MM.1S (cell line): ENCODE measurements around the gene MIEF1.

Source experiments
- DNase-seq: peaks from one replicate; pipeline ENCODE4 v3.0.0-alpha.2; 2015
- H2AFZ ChIP-seq: fragments of 300-600 bp; sonication (generic); 2 replicates; pipeline ENCODE4 v1.6.0; 2016; ENCODE audit warnings: antibody characterized with exemption, low read length
- H3F3A ChIP-seq: fragments of 300-600 bp; sonication (generic); 2 replicates; pipeline ENCODE4 v1.6.1; 2016; ENCODE audit warnings: mild to moderate bottlenecking, antibody characterized with exemption, low read length, moderate library complexity, mixed read lengths; ENCODE audit not compliant: insufficient read depth
- H3K27ac ChIP-seq: fragments of 300-600 bp; sonication (generic); 2 replicates; pipeline ENCODE4 v1.5.1; 2016; ENCODE audit warnings: mild to moderate bottlenecking, low read length
- H3K27me3 ChIP-seq: fragments of 300-600 bp; sonication (generic); replicated peaks from 2 replicates; pipeline ENCODE4 v1.6.0; 2016; ENCODE audit warnings: low read length; ENCODE audit not compliant: insufficient read depth
- H3K36me3 ChIP-seq: fragments of 300-600 bp; sonication (generic); replicated peaks from 2 replicates; pipeline ENCODE4 v1.6.1; 2016; ENCODE audit warnings: mild to moderate bottlenecking, low read length, mixed read lengths; ENCODE audit not compliant: insufficient read depth
- H3K4me1 ChIP-seq: fragments of 300-600 bp; sonication (generic); 2 replicates; pipeline ENCODE4 v1.6.1; 2016; ENCODE audit warnings: low read length, mixed read lengths
- H3K4me2 ChIP-seq: fragments of 300-600 bp; sonication (generic); 2 replicates; pipeline ENCODE4 v1.6.0; 2016; ENCODE audit warnings: low read depth, low read length
- H3K4me3 ChIP-seq: fragments of 300-600 bp; sonication (generic); 2 replicates; pipeline ENCODE4 v1.5.1; 2016; ENCODE audit warnings: low read length, mixed read lengths
- H3K79me2 ChIP-seq: fragments of 300-600 bp; sonication (generic); 2 replicates; pipeline ENCODE4 v1.6.1; 2016; ENCODE audit warnings: mixed run types, low read length, mixed read lengths
- H3K9ac ChIP-seq: fragments of 300-600 bp; sonication (generic); 2 replicates; pipeline ENCODE4 v1.6.1; 2016; ENCODE audit warnings: low read length, mixed read lengths
- H3K9me2 ChIP-seq: fragments of 300-600 bp; sonication (generic); replicated peaks from 2 replicates; pipeline ENCODE4 v1.6.1; 2016; ENCODE audit warnings: mild to moderate bottlenecking, low read length, mixed read lengths; ENCODE audit not compliant: insufficient read depth
- H3K9me3 ChIP-seq: fragments of 300-600 bp; sonication (generic); replicated peaks from 2 replicates; pipeline ENCODE4 v1.6.1; 2016; ENCODE audit warnings: mild to moderate bottlenecking, low read length, mixed read lengths; ENCODE audit not compliant: insufficient read depth
- H4K20me1 ChIP-seq: fragments of 300-600 bp; sonication (generic); 2 replicates; pipeline ENCODE4 v1.6.1; 2016; ENCODE audit warnings: mild to moderate bottlenecking, low read length, moderate library complexity, mixed read lengths; ENCODE audit not compliant: insufficient read depth
- CTCF ChIP-seq: fragments of 300-600 bp; sonication (generic); IDR thresholded peaks from 2 replicates; pipeline ENCODE4 v1.5.1; 2016; ENCODE audit warnings: antibody characterized with exemption, low read length, mixed read lengths
- EZH2 ChIP-seq: fragments of 300-600 bp; sonication (generic); optimal IDR thresholded peaks from 2 replicates; pipeline ENCODE3; 2017; ENCODE audit warnings: low read depth, mild to moderate bottlenecking, antibody characterized with exemption, low read length, mixed read lengths
- EZH2phosphoT487 ChIP-seq: fragments of 300-600 bp; sonication (generic); IDR thresholded peaks from 2 replicates; pipeline ENCODE4 v1.6.1; 2018; ENCODE audit warnings: antibody characterized with exemption, low read length

MIEF1 gene

GRCh38 chr22:39546889-39547586 is 44.9 kb downstream of the MIEF1 start:
- Histone ChIP-seq H4K20me1 (no peaks in the 10 kb centered on the region), H3K27ac (no peak overlapping the region), H3K4me2 (peak overlapping the region; percentile 15; the same call in 1 of the 2 replicates), H3K9ac (no peak overlapping the region), H3K79me2 (no peaks in the 10 kb centered on the region), H3K4me3 (no peak overlapping the region), H3K27me3 (peaks cover 22% of the 10 kb centered on the region), H3K9me2 (no peaks in the 10 kb centered on the region), H3F3A (0 out of 2 replicates have a peak, but pooled peaks cover 4% of the 10 kb centered on the region), H3K4me1 (0 out of 2 replicates have a peak, but pooled peaks cover 5% of the 10 kb centered on the region), H3K36me3 (no peaks in the 10 kb centered on the region), H3K9me3 (no peaks in the 10 kb centered on the region), H2AFZ (no peak overlapping the region)
- DNase-seq, result no peak
- TF ChIP-seq EZH2phosphoT487 (no peak), EZH2 (no peak), CTCF (no peak)

GRCh38 chr22:39547587-39547947 is 45.5 kb downstream of the MIEF1 start:
- H3K27me3 ChIP-seq, result peaks cover 28% of the 10 kb centered on the region
- no peaks in the 10 kb centered on the region for H3K79me2 ChIP-seq
- H3K9me2 ChIP-seq, result no peaks in the 10 kb centered on the region
- H3K9me3 ChIP-seq, result no peaks in the 10 kb centered on the region
- H2AFZ ChIP-seq, result no peak overlapping the region
- no peak overlapping the region for H3K27ac ChIP-seq
- TF ChIP-seq EZH2 (no peak), EZH2phosphoT487 (no peak), CTCF (no peak)
- H3F3A ChIP-seq, result 0 out of 2 replicates have a peak, but pooled peaks cover 4% of the 10 kb centered on the region
- H3K36me3 ChIP-seq, result no peaks in the 10 kb centered on the region
- H3K4me1 ChIP-seq, result 0 out of 2 replicates have a peak, but pooled peaks cover 5% of the 10 kb centered on the region
- no peak overlapping the region for H3K4me2 ChIP-seq
- no peak overlapping the region for H3K9ac ChIP-seq
- no peak for DNase-seq
- no peak overlapping the region for H3K4me3 ChIP-seq
- no peaks in the 10 kb centered on the region for H4K20me1 ChIP-seq

- no peak for TF ChIP-seq CTCF
- TF ChIP-seq EZH2, result no peak
- no peak for TF ChIP-seq EZH2phosphoT487
- Histone ChIP-seq H3K27ac (no peak overlapping the region), H3K4me2 (no peak overlapping the region), H3K4me1 (no peaks in the 10 kb centered on the region), H2AFZ (no peak overlapping the region), H3K36me3 (no peaks in the 10 kb centered on the region), H4K20me1 (no peaks in the 10 kb centered on the region), H3K27me3 (peaks cover 44% of the 10 kb centered on the region), H3K9me3 (no peaks in the 10 kb centered on the region), H3F3A (no peaks in the 10 kb centered on the region), H3K79me2 (no peaks in the 10 kb centered on the region), H3K9me2 (no peaks in the 10 kb centered on the region), H3K9ac (no peak overlapping the region), H3K4me3 (no peak overlapping the region)
- DNase-seq, result no peak
Observed at GRCh38 chr22:39553429-39553828, 51.3 kb downstream of the MIEF1 start.
